ENCODE results near the gene U2AF1L4. TPM values are rescaled to one million over a fixed set of nuclear protein-coding genes. Genes with fewer than 3 reads are reported as not detected.

Gene U2AF1L4
- polyA plus RNA-seq, 3 donors = 6.2 to 140 (median 8.7) TPM

DNA sequence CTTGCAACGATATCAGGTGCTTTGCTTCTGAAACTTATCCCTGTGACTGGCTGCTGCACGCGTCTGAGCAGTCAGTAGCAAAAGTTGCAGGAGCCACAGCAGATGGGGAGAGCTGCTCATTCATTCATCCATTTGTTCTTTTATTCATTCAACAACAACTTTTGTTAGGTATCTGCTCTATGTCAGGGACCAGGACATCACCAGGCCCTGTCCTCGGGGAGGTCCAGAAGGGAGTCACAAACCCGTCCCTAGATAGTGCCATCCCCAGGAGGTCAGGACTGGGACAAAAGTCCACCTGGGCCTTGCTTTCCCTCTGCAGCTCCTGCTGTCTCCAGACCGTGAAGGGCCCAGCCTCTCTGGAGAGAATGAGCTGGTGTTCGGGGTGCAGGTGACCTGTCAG is 32.7 kb upstream of the U2AF1L4 start:
- Mint-ChIP-seq H3K27me3 (ENCODE audit: low read depth in 3 of 3) (peaks cover 0 to 5% (median 4%) of the 10 kb centered on the region in 3 donors), H3K4me1 (peaks cover 23% of the 10 kb centered on the region), H3K9me3 (no peaks in the 10 kb centered on the region), H3K36me3 (peaks cover 25 to 42% of the 10 kb centered on the region in 2 donors), H3K27ac (no peak overlapping the region), H3K4me3 (no peak overlapping the region)
- no peak for DNase-seq
- intact Hi-C loops (cut with micrococcal nuclease) = loop anchor here in 1 of 2 donors (5.0 to 10.0 kb wide), 3 partner anchors 36 to 277 kb away; partner anchors contain the start of genes IGFLR1, THAP8 and WDR62
- no peaks in the 10 kb centered on the region for H3K27me3 ChIP-seq (ENCODE audit: control insufficient read depth in 2 of 2, insufficient read depth in 2 of 2, low read length in 2 of 2)
- no peak overlapping the region for H3K4me3 ChIP-seq (replicated peaks in 1 of 3; ENCODE audit: low read depth in 2 of 3, low read length in 3 of 3)
- peaks cover 14 to 19% of the 10 kb centered on the region in 2 donors for H3K4me1 ChIP-seq (ENCODE audit: control insufficient read depth in 1 of 2, insufficient read depth in 2 of 2, low read length in 2 of 2)
- peaks cover 22 to 29% of the 10 kb centered on the region in 2 donors for H3K36me3 ChIP-seq (replicated peaks in 1 of 2; ENCODE audit: control insufficient read depth in 1 of 2, insufficient read depth in 2 of 2, low read length in 2 of 2)
- no peak overlapping the region for H2AFZ ChIP-seq (ENCODE audit: insufficient read depth, low read depth, low read length, poor library complexity, severe bottlenecking)
- WGBS (ENCODE audit: insufficient coverage) = 81% methylated on average over 6 of the region's 7 CpGs
- no peaks in the 10 kb centered on the region for H4K20me1 ChIP-seq (ENCODE audit: insufficient read depth, low read length)
- no peak overlapping the region for H3K27ac ChIP-seq (ENCODE audit: low read depth in 1 of 2, low read length in 2 of 2)
- TF ChIP-seq, protein P1, sequence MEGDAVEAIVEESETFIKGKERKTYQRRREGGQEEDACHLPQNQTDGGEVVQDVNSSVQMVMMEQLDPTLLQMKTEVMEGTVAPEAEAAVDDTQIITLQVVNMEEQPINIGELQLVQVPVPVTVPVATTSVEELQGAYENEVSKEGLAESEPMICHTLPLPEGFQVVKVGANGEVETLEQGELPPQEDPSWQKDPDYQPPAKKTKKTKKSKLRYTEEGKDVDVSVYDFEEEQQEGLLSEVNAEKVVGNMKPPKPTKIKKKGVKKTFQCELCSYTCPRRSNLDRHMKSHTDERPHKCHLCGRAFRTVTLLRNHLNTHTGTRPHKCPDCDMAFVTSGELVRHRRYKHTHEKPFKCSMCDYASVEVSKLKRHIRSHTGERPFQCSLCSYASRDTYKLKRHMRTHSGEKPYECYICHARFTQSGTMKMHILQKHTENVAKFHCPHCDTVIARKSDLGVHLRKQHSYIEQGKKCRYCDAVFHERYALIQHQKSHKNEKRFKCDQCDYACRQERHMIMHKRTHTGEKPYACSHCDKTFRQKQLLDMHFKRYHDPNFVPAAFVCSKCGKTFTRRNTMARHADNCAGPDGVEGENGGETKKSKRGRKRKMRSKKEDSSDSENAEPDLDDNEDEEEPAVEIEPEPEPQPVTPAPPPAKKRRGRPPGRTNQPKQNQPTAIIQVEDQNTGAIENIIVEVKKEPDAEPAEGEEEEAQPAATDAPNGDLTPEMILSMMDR (IDR thresholded peaks at IDR 0.05) = no peak
- no peaks in the 10 kb centered on the region for H3K9me3 ChIP-seq (replicated peaks in 1 of 2; ENCODE audit: control insufficient read depth in 1 of 2, insufficient read depth in 1 of 2, low read length in 2 of 2)
- no peak overlapping the region for H3K4me2 ChIP-seq (replicated peaks; ENCODE audit: extremely low read depth, low read length, poor library complexity, severe bottlenecking)
- peaks cover 20% of the 10 kb centered on the region for H3K79me2 ChIP-seq (ENCODE audit: insufficient read depth, low read length)
- no peak overlapping the region for H3K9ac ChIP-seq (ENCODE audit: insufficient read depth, low read length, poor library complexity, severe bottlenecking)

DNA sequence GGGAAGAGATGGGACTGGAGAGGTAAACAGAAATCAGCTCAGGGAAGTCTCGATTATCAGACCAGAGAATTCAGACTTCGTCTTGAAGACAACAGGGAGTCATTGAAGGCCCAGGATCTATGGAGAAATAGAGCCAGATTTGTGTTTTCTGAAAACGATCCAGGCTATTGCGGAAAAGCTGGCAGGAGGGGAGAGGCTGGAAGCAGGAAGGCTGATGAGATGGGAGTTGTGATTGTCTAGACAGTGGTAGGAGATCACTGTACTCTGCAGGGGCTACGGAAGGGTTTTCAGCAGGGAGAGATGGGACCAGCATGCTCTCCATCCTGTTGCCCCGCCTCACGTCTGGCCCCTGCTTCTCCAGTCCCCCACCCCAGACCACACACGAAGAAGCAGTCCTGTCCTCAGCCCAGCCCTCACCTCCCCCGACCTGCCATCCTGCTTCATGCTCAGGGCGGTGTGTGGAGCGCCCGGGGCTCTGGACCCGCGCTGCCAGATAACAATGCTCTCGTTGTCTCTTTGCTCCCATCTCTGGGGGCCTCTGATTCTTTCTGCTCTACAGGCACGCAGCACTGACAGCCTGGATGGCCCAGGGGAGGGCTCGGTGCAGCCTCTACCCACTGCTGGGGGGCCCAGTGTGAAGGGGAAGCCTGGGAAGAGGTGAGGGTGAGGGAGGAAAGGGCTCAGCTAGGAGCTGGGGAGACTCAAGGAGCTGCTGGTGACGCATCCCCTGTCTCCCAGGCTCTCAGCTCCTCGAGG is 32.0 kb upstream of the U2AF1L4 start:
- no peak overlapping the region for H3K4me2 ChIP-seq (replicated peaks; ENCODE audit: extremely low read depth, low read length, poor library complexity, severe bottlenecking)
- Mint-ChIP-seq H3K9me3 (no peaks in the 10 kb centered on the region), H3K36me3 (peaks cover 19 to 35% of the 10 kb centered on the region in 2 donors), H3K27ac (no peak overlapping the region), H3K27me3 (ENCODE audit: low read depth in 3 of 3) (peaks cover 0 to 5% (median 4%) of the 10 kb centered on the region in 3 donors), H3K4me3 (no peak overlapping the region), H3K4me1 (peaks cover 23% of the 10 kb centered on the region)
- DNase-seq = no peak
- H4K20me1 ChIP-seq (ENCODE audit: insufficient read depth, low read length) = no peaks in the 10 kb centered on the region
- H2AFZ ChIP-seq (ENCODE audit: insufficient read depth, low read depth, low read length, poor library complexity, severe bottlenecking) = no peak overlapping the region
- H3K27me3 ChIP-seq (ENCODE audit: control insufficient read depth in 2 of 2, insufficient read depth in 2 of 2, low read length in 2 of 2) = no peaks in the 10 kb centered on the region
- WGBS (ENCODE audit: insufficient coverage) = 91% methylated on average over 14 of the region's 19 CpGs
- H3K36me3 ChIP-seq (replicated peaks in 1 of 2; ENCODE audit: control insufficient read depth in 1 of 2, insufficient read depth in 2 of 2, low read length in 2 of 2) = peaks cover 16 to 22% of the 10 kb centered on the region in 2 donors
- no peak overlapping the region for H3K27ac ChIP-seq (ENCODE audit: low read depth in 1 of 2, low read length in 2 of 2)
- TF ChIP-seq, protein P1 (IDR thresholded peaks at IDR 0.05) = no peak
- peaks cover 14 to 19% of the 10 kb centered on the region in 2 donors for H3K4me1 ChIP-seq (ENCODE audit: control insufficient read depth in 1 of 2, insufficient read depth in 2 of 2, low read length in 2 of 2)
- peaks cover 20% of the 10 kb centered on the region for H3K79me2 ChIP-seq (ENCODE audit: insufficient read depth, low read length)
- H3K9ac ChIP-seq (ENCODE audit: insufficient read depth, low read length, poor library complexity, severe bottlenecking) = no peak overlapping the region
- intact Hi-C loops (cut with micrococcal nuclease) = loop anchor here in 1 of 2 donors (5.0 to 10.0 kb wide), 3 partner anchors 35 to 278 kb away; partner anchors contain the start of genes IGFLR1, THAP8 and WDR62
- H3K9me3 ChIP-seq (replicated peaks in 1 of 2; ENCODE audit: control insufficient read depth in 1 of 2, insufficient read depth in 1 of 2, low read length in 2 of 2) = no peaks in the 10 kb centered on the region
- no peak overlapping the region for H3K4me3 ChIP-seq (replicated peaks in 1 of 3; ENCODE audit: low read depth in 2 of 3, low read length in 3 of 3)

Data from CD14-positive monocyte (primary cell).